Posterior vena cava (tissue), 2 donors: Measurements from ENCODE around the gene EN2. TPM values are rescaled to one million over a fixed set of nuclear protein-coding genes. Genes with fewer than 3 reads are reported as not detected.

Experiments used
- DNase-seq: peaks from one replicate; pipeline ENCODE4 v3.0.0-alpha.2; 2020; ENCODE audit warnings: low spot score
- intact Hi-C, 2 donors: fragments of 100-400 bp; cut with DNase I; formaldehyde crosslinking; loops; one replicate each; pipeline versions ENCODE4 v1.14.1 to v1.14.2; 2022 to 2023
- total RNA-seq, 2 donors: library from RNA; stranded (reverse); fragmentation: NEBNext Ultra II Directional; extraction: Animal tissue kit (Norgen Biotek cat#: 25700); gene quantifications; one replicate each; pipeline ENCODE4 v1.2.1, GENCODE V29; 2021
- donor health status: DM: yes; HTN: yes; CAD: no.
- donor health status: DM: yes; HTN: yes; CAD: no.

EN2 gene
- total RNA-seq, 2 donors from 2014 or later, result 0.14 to 0.19 TPM

DNA sequence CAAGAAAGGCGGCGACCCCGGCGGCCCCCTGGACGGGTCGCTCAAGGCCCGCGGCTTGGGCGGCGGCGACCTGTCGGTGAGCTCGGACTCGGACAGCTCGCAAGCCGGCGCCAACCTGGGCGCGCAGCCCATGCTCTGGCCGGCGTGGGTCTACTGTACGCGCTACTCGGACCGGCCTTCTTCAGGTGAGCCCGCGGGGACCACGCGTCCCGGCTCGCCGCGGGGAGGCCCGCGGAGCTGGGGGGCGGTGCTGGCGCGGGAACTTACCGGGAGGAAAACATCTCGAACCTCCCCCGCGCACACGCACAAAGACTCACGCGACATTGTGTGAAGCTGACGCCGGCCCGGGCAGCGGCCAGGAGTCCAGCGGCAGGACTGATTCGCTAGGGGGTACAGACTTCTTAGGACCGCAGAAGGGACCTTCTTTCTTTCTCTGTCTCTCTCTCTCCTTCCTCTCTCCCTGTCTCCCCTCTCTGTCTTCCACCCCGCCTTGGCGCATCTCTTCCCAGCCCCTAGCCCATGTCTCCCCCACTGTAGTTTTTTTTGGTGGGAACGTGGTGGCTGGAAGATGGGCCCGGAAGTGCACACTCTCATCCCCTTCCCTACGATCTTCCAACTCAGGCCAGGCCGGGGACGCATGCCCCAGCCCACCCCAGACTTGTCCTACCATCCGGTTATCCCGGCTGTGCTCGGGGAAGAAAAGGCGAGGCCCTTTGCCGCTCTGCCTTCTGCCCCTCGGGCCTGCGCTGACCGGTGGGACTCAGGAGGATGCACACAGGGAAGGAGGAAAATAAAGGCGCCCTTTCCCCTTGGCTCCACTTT, 1.2 kb downstream of the EN2 start:
- intact Hi-C loops, result no loop called here

DNA sequence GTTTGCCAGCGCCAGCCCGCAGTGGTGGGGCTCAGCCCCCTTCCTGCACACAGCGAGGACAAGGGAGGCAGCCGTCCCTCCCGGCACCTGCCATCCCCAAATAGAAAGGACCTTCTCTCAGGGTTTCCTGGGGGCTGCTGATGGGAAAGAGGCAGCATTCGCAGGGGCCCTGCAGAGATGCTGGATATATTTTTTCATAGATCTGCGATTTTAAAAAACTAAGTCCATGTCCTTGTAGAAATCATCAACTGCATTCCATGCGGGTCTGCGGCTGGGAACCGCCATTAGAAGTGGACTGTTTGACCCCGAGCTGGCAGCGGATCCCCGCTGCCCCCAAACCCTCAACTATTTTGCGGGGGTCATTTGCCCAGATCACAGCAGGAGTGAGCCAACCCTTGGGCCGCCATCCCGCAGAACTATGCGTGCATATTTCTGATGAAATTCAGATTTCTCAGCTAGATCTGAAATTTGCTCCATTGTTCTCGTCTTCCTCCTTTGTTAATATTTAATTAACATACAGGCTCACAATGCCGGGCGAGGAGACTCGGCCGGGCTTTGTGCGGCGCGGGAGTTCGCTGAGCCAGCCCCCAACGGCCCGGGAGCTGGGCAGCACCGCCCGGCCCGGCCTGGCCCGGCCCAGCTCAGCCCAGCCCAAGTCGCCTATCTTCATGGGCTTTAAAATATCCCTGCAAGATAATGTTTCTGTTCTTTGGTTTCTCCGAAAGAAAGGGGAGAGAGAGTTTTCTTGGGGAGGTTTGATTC, 2.0 kb downstream of the EN2 start:
- intact Hi-C loops, result no loop called here
- DNase-seq, result peak; percentile 67

More for the DNA sequence above, 1.2 kb downstream of the EN2 start:
- DNase-seq, result peak; percentile 66

DNA sequence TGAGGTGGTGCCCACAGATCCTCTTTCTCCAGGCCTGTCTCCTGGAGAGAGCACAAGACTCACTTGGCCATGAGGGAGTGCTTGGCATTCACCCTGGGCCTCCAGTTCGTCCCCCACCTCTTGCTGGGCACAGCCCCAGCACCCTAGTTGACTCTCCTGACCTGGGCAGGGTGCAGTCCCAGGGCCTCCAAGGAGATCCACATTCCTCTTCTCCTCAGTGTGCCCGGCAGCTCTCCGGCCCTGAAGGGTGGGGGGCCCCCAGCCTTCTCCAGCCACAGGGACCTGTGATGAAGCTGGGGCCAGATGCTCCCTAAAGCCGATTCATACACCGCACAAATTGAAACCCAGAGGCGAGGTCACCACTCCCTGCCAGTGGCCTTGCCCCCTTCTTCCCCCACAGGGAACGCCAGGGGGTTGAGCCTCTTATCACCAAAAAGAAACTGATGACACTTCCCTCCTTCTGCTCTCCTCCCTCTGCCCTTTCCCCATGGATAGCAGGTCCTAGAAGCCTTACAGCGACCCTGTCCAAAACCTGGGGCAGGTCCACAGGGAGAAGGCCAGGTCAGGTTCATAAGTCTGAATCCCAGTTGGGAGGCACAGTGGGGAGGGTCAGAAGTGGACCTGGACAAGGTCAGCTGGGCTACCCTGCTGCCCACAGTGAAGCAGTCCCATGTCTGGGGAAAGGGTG, 3.1 kb downstream of the EN2 start:
- peak; percentile 41 for DNase-seq
- intact Hi-C loops, result no loop called here

DNA sequence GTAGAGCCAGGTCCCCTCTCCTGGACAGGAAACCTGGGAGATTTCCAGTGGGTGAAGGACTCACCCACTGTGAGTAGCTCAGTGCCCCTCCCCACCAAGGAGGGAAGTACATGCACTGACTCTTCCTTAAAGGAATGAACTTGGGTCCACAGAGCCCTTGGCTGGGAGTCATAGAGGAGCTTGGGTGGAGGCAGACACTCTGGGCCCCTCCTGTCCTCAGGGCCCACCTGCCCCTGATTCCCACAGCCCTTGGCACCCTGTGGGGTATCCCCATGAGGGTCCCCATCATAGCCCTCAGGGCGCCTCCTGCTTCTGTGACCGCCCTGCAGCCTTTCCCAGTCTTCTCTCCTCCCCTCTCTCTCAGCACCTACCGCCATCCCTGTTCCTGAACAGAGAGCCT, 3.7 kb downstream of the EN2 start:
- intact Hi-C loops, result no loop called here
- peak; percentile 41 for DNase-seq

DNA sequence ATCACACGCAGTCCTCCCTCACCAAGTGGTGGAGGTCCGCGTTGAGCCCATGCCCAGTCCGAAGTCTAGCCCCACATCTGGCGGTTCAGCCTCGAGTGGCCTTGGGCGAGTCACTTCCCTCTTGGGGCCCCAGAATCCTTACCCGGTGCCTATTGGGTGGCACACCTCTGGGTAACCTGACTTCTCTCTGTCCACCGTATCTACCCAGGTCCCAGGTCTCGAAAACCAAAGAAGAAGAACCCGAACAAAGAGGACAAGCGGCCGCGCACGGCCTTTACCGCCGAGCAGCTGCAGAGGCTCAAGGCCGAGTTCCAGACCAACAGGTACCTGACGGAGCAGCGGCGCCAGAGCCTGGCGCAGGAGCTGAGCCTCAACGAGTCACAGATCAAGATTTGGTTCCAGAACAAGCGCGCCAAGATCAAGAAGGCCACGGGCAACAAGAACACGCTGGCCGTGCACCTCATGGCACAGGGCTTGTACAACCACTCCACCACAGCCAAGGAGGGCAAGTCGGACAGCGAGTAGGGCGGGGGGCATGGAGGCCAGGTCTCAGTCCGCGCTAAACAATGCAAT, 4.3 kb downstream of the EN2 start:
- intact Hi-C loops, result no loop called here
- peak; percentile 53 for DNase-seq

DNA sequence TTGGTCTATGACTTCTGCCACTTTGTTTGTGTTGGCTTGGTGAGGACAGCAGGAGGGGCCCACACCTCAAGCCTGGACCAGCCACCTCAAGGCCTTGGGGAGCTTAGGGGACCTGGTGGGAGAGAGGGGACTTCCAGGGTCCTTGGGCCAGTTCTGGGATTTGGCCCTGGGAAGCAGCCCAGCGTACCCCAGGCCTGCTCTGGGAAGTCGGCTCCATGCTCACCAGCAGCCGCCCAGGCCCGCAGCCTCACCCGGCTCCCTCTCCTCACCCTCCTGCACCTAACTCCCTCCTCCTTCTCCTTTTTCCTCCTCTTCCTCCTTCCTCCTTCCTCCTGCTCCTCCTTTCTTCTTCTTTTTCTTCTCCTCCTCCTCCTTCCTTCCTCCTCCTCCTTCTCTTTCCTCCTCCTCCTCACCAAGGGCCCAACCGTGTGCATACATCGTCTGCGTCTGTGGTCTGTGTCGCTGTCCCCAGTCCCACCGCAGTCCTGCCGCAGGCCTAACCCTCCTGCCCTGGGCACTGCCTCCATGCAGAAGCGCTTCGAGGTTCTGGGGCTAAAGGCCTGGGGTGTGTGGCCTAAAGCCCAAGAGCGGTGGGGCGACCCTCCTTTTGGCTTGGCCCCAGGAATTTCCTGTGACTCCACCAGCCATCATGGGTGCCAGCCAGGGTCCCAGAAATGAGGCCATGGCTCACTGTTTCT, 5.3 kb downstream of the EN2 start:
- peak; percentile 19 for DNase-seq
- intact Hi-C loops, result no loop called here

DNA sequence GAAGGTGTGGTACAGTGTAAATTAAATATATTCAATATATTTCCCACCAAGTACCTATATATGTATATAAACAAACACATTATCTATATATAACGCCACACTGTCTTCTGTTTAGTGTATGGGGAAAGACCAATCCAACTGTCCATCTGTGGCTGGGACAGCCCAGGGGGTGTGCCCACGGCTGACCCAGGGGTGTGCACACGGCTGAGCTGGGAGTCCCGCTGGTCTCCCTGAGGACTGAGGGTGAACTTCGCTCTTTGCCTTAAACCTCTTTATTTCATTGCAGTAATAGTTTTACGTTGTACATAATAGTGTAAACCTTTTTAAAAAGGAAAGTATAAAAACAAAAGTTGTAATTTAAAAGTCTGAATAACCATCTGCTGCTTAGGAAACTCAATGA, 6.3 kb downstream of the EN2 start:
- intact Hi-C loops, result no loop called here
- DNase-seq, result no peak

DNA sequence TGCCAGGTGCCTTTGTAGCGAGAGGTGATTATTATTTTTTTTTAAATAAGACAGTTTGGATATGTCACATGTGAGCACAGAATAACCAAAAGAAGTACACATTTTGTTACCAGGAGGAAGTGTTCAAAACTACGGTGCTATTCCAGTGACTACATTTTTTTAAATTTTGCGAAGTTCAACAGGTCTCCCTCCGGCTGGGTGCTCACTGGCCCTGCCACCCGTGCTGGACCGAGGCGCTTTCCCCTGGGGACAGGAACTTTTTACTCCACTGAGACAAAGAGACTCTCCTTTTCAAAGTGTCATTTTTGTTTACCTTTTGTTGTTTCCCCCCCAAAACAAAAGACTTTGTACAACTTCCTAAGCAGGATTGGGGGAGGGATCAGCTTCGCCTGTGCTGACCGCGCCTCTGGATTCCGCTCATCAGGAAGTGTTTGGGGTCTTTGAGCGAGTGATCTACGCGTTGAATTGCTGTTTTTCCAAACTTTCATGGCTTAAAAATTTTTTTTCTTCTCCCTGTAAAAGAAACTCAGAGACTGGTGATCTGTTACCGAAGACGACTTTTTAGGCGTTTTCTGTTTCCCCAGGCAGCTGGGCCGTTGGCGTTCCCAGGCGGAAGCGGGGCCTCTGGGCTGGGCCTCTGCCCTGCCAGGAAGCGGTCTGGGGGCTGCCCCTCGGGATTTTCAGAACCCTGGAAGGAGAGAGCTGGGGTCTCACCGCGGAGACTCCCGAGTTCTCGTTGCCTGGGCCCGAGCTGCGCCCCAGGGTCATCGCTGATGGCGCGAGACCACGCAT, 7.2 kb downstream of the EN2 start:
- DNase-seq, result no peak
- intact Hi-C loops, result no loop called here

DNA sequence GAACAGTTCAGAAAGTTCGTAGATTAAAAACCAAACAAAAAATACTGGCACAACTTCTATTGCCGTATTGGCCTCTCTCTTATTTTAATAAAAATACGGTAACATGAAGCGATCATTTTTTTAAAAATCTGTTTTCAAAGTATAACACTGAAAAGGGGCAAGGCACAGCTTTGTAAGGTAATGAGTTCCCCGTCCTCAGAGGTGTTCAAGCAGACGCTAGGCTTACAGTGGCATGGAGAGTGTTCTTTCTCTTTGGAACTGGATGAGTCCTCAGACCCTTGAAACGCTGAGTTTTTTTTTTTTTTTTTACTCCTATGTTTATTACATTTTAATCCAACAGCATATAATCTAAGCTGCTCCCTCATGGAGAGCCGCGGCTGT, 7.8 kb downstream of the EN2 start:
- intact Hi-C loops, result no loop called here
- DNase-seq, result no peak

DNA sequence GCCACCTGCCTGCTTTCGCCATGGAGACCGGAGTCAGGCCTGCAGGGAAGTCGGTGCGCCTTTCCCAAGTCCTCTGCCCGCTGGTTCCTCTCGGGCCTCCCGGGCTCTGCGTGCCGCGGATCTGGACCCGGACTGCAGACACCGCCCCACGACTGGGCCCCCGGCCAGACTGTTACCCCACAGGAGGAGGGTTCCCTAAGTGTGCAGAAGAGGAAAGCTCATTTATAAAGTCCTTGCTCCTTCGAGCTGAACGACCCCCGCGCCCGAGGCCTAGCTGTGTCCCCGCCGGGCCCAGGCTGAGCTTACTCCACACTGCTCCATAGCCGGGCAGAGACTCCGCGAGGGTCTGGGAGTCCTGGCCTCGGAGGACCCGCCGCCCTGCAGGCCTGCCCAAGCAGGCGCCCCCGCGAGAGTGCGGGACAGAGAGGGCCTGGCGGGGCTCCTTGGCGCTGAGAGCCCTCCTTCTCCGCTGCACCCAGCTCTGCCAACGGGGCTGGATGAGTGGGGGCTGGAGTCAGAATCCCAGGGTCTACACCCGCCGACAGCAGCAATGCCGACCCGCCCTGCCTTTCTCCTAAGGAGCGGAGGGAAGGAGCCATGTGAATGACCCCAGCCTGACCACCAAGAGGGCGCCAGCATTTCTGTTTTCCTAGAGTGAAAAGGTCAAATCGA, 8.3 kb downstream of the EN2 start:
- intact Hi-C loops, result no loop called here
- DNase-seq, result no peak

DNA sequence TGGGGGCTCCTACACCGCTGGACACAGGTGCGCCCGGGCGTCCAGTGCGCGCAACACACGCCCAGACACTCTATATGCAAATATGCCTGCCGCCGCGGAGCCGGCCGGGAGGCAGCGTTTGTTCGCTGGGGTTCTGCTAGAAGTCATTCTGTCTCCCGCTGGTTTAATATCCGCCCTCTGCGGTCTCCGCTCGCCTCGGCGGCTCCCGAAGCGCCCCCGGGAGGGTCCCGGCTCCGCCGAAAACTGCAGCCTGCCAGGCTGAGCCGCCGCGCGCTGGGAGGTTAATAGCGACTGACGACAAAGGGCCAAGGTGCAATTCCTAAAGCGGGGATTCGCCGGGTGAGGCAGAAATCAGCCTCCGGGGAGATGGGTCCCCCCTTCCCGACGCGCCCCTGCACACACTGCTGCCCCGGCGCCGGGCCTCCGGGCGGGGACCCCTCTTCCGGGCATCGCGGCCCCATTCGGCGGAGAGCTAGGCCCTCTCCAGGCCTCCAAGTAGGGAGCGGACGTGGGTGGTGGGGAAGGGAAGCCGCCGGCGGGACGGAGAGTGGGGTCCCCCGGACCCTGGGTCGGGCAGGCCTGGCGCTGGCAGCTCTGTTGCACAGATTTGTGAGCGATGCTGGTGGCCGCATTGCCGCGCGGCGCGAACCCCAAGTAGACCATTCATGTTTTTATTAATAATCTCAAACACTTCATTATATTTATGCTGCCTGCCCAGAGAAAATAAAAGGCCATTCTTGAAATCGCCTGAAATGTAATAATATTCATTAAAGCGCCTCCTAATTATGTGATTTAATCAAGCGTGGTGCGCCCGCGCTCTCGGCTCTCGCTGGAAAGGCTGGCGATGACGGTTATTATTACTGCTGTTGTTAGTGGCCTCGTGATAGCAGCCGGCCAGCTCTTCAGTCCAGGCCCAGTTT, 9.1 kb downstream of the EN2 start:
- intact Hi-C loops, result no loop called here
- DNase-seq, result no peak

DNA sequence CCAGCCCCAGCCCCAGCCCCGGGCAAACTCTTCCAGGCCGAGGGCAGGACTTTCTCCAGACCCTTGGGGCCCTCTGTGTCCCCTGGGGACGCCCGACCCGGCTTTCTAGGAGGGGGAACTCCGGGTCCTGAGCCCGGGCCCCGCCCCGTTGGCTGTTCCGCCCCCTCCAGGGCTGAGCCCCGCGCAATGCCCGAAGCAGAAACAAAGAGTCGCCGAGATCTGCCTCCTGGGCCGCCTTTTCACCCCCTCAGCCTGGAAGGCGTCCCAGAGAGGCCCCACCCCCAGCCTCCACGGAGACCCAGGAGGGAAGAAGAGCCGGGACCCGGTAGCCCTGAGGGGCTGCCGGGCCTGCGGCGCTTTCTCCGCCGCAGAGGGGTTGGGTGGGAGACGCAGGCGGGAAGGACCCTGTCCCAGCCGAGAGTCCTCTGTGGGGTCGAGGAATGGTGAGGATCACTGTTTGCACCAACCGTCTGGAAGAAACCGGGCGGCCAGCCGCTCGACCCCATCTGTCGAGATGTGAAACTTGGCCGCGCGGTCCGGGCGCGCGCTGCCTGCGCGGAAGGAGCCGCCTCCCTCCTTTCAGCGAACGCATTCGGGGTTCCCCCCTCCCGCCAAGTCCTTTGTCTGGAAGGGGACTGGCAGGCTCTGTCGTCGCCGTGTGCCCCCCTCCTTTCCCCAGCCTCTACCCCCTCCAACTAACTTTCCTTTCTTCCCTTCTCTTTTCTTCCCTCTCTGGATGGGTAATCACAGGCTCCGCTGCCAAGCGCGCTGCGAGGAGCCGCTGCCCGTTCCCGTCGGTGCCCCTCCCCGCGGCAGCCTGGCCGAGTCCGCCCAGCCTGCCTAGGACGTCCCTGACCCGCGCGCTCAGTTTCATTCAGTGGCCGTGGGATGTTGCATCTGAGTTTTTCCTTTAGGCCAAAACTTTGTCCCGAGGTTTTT, 10.2 kb downstream of the EN2 start:
- intact Hi-C loops, result no loop called here
- DNase-seq, result peak; percentile 63

DNA sequence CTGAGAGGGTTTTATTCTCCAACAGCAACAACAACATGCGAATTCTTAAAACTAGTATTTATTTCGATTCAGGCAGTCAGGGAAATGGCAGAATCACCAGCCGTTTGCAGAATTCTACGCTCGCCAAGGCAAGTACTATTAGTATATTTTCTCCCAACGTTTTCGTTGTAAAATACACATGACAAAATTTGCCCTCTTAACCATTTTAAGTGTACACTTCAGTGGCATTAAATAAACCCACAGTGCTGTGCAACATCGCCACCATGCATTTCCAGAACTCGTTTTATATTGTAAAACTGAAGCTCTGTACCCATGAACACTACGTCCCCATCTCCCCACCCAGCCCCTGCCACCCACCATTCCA, 10.8 kb downstream of the EN2 start:
- no peak for DNase-seq
- intact Hi-C loops, result no loop called here

DNA sequence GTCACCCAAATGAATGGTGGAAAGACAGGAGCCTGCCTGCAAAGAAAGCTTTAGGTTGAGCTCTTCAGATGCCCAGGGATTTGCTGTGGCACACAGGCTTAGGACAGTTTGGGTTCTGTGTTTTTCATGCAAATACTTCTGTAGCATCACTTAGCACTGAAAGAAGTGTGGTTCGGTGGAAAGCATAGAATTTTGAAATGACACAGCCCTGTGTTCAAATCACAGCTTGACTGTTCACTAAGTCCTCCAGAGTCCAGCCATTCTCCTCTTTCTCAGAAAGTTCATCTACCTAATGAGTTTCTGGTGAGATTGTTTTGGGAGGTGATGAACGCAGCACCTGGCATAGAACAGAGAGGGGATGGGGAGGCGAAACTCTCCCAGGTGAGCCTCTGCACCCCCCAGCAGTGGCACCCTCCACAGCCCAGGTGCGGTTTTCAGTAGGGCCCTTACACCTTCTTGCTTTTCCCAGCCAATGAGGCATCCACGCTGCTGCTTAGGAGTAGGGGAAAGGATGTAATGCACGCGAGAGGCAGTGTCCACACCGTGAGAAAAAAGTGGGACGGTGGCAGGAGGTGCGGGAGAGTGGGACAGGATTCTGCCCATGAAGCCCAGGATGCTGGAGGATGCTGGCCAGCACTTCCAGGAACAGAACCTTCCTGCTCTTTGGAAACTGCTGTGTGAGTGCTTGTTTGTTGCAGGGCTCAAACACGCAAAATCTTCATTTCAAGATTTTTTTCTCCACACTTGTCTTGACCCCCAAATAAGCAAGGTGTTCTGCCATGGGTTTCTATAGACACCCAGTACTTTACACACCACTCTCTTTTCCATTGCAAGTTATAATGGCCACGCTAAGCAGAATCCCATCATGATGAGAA, 11.6 kb downstream of the EN2 start:
- intact Hi-C loops, result loop anchor here in 1 of 2 donors (5.0 kb wide), 1 partner anchor 1872 kb away; no protein-coding TSS in a partner anchor
- DNase-seq, result no peak

DNA sequence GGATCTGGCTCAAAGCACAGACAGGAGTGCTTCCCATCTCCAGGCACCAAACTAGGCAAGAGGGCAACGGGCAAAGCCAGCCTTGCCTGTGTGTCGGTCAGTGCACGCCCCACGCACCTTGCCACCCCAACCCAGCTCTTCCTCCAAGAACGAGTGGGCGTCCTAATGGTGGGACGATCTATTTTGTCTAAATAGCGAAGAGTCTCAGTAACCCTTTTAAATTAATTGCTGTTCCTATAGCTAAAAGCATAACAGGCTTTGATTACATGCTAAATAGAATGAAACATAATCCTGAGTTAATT, 12.2 kb downstream of the EN2 start:
- intact Hi-C loops, result loop anchor here in 1 of 2 donors (5.0 kb wide), 1 partner anchor 1873 kb away; no protein-coding TSS in a partner anchor
- DNase-seq, result no peak
